ENCODE measurements around the gene GPC1.
"Not testable (repeated sequence)": the region's sequence is repeated elsewhere in the genome, so short reads cannot be mapped to it uniquely, and the experiment has no call there.

GPC1 gene

DNA sequence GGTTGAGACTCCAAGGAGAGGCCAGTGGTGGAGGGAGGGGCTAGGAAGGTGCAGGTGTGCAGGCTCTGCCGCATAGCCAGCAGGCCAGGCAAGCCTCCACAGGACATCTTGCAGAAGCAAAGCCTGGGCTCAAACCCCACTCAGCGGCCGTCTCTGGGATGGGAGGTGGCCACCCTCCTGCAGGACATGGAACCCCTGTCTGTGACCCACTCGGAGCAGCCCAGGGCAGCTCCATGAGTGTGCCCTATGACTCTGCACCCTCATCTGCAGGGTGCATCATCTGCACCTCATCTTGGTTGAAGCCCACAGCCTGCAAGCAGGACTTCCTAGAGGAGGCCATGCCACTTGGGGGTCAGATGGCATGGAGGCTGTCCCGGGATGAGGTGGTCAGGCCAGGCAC lies 46.3 kb downstream of the GPC1 start:
- Histone ChIP-seq H3K4me1 (ENCODE audit: control insufficient read depth, insufficient read depth, low read length) (no peaks in the 10 kb centered on the region), H3K9me3 (ENCODE audit: control insufficient read depth, low read length) (no peaks in the 10 kb centered on the region)
- WGBS, 2 experiments = 91 to 92% methylated on average over 5 of the region's 5 CpGs

DNA sequence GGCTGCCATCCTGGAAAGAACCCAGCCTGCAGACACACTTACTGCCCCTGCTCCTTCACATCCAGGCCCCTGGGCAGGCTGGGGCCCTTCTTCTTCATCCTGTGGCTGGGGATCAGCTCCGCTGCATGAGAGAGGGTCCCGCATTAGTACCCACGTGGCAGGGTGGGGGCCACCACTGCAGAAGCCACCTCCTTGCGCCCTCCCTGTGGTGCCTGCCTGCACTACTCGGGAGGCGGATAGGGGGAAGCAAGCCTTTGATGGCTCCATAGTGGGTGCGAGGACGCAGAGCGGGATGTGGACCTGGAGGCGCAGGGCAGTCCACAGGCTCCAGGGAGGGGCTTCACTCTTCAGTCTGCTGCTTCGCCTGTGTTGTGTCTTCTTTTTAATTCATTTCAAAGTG lies 46.7 kb downstream of the GPC1 start:
- WGBS, 2 experiments = 89 to 91% methylated on average over 11 of the region's 11 CpGs
- Histone ChIP-seq H3K4me3 (ENCODE audit: insufficient read depth, low read depth, low read length) (no peak overlapping the region), H3K9me3 (ENCODE audit: control insufficient read depth, low read length) (no peaks in the 10 kb centered on the region), H3K27me3 (ENCODE audit: control insufficient read depth, insufficient read depth, low read length, poor library complexity, severe bottlenecking) (no peaks in the 10 kb centered on the region), H3K36me3 (ENCODE audit: control insufficient read depth, insufficient read depth, low read length) (no peaks in the 10 kb centered on the region), H3K27ac (ENCODE audit: insufficient read depth, low read depth, low read length, poor library complexity, severe bottlenecking) (no peak overlapping the region), H3K4me1 (ENCODE audit: control insufficient read depth, insufficient read depth, low read length) (no peaks in the 10 kb centered on the region)

More for the DNA sequence above, 46.3 kb downstream of the GPC1 start:
- Histone ChIP-seq H3K27ac (ENCODE audit: insufficient read depth, low read depth, low read length, poor library complexity, severe bottlenecking) (no peak overlapping the region), H3K27me3 (ENCODE audit: control insufficient read depth, insufficient read depth, low read length, poor library complexity, severe bottlenecking) (no peaks in the 10 kb centered on the region), H3K4me3 (ENCODE audit: insufficient read depth, low read depth, low read length) (no peak overlapping the region), H3K36me3 (ENCODE audit: control insufficient read depth, insufficient read depth, low read length) (no peaks in the 10 kb centered on the region)

DNA sequence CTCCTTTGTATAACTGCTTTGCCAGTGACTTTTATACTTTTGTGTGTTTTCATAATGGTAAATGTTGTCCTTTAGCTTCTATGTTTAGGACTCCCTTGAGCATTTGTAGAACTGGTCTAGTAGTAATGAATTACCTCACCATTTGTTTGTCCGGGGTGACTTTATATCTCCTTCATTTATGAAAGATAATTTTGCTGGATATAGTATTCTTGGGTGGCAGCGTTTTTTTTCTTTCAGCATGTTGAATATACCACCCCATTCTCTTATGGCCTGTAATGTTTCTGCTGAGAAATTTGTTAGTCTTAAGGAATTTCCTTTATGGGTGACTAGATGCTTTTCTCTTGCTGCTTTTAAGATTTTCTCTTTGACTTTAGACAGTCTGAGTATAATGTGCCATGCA lies 56.0 kb downstream of the GPC1 start:
- no peaks in the 10 kb centered on the region for H3K27me3 ChIP-seq (ENCODE audit: control insufficient read depth, insufficient read depth, low read length, poor library complexity, severe bottlenecking)
- no peaks in the 10 kb centered on the region for H3K4me1 ChIP-seq (ENCODE audit: control insufficient read depth, insufficient read depth, low read length)
- H3K27ac ChIP-seq (ENCODE audit: insufficient read depth, low read depth, low read length, poor library complexity, severe bottlenecking) = no peak overlapping the region
- WGBS, 2 experiments = 100% methylated on average over 1 of the region's 2 CpGs; no CpG with 5 or more reads in 1 of the 2 experiments
- H3K36me3 ChIP-seq (ENCODE audit: control insufficient read depth, insufficient read depth, low read length) = no peaks in the 10 kb centered on the region
- no peak overlapping the region for H3K4me3 ChIP-seq (ENCODE audit: insufficient read depth, low read depth, low read length)
- H3K9me3 ChIP-seq (ENCODE audit: control insufficient read depth, low read length) = peaks cover 7% of the 10 kb centered on the region

DNA sequence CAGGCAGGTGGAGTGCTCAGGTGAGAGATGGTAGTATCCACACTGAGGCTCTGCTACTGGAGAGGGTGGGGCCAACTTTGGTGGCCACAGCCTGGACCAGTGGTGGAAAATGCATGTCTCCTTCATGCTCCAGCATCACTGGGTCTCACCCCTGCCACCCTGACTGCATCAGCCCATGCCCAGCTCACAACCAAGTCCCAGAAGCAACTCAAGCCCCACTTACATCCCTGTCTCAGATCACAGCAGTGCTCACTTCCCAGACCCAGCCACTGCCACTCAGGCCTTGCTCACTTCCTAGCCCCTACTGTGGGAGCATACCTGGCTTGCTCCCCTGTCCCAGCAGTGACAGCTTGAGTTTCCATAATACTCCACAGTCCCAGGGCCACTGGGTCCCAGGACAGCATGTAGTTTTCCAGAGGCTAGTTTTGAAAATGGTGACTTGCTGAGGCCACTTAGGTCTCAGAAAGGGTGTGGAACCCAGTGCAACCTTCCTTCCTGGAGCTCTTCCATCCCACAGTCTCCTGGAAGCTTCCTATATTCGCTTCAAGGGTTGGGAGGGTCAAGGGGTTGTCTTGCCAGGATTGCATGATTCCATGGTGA lies 58.8 kb downstream of the GPC1 start:
- H3K27me3 ChIP-seq (ENCODE audit: control insufficient read depth, insufficient read depth, low read length, poor library complexity, severe bottlenecking) = no peaks in the 10 kb centered on the region
- H3K4me3 ChIP-seq (ENCODE audit: insufficient read depth, low read depth, low read length) = no peak overlapping the region
- peaks cover 5% of the 10 kb centered on the region for H3K9me3 ChIP-seq (ENCODE audit: control insufficient read depth, low read length)
- no peak overlapping the region for H3K27ac ChIP-seq (ENCODE audit: insufficient read depth, low read depth, low read length, poor library complexity, severe bottlenecking)
- WGBS, 2 experiments = 88 to 100% methylated on average over 1 of the region's 1 CpG
- H3K36me3 ChIP-seq (ENCODE audit: control insufficient read depth, insufficient read depth, low read length) = no peaks in the 10 kb centered on the region
- H3K4me1 ChIP-seq (ENCODE audit: control insufficient read depth, insufficient read depth, low read length) = no peaks in the 10 kb centered on the region

DNA sequence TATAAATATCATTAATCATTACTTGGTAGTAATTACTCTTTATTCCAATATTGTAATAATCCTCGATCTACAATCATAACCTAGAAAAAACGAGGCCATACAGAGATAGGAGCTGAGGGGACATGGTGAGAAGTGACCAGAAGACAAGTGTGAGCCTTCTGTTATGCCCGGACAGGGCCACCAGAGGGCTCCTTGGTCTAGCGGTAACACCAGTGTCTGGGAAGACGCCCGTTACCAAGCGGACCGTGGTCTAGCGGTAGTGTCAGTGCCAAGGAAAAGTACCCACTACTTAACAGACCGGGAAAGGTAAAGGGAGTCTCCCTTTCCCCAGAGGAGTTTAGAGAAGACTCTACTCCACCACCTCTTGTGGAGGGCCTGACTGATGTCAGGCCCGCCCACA lies 59.5 kb downstream of the GPC1 start:
- WGBS, 2 experiments = 59 to 65% methylated on average over 10 of the region's 11 CpGs
- not testable (repeated sequence) for H3K36me3 ChIP-seq (ENCODE audit: control insufficient read depth, insufficient read depth, low read length); H3K27ac ChIP-seq (ENCODE audit: insufficient read depth, low read depth, low read length, poor library complexity, severe bottlenecking); H3K9me3 ChIP-seq (ENCODE audit: control insufficient read depth, low read length); H3K4me3 ChIP-seq (ENCODE audit: insufficient read depth, low read depth, low read length); H3K27me3 ChIP-seq (ENCODE audit: control insufficient read depth, insufficient read depth, low read length, poor library complexity, severe bottlenecking); H3K4me1 ChIP-seq (ENCODE audit: control insufficient read depth, insufficient read depth, low read length)

DNA sequence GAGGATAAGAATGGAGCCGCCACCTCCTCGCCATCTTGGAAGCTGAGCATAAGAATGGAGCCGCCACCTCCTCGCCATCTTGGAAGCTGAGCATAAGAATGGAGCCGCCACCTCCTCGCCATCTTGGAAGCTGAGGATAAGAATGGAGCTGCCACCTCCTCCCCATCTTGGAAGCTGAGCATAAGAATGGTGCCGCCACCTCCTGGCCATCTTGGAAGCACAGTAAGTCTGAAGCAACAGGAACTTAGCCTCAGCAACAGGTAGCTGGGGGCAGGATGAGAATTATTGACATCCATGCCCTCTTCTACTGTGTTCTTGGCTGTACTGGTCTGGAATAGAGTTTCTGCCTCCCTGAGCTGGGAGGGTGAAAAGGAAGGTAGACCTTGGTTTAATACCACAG lies 61.6 kb downstream of the GPC1 start:
- H3K27ac ChIP-seq (ENCODE audit: insufficient read depth, low read depth, low read length, poor library complexity, severe bottlenecking); H3K4me1 ChIP-seq (ENCODE audit: control insufficient read depth, insufficient read depth, low read length); H3K9me3 ChIP-seq (ENCODE audit: control insufficient read depth, low read length); H3K27me3 ChIP-seq (ENCODE audit: control insufficient read depth, insufficient read depth, low read length, poor library complexity, severe bottlenecking); H3K4me3 ChIP-seq (ENCODE audit: insufficient read depth, low read depth, low read length); H3K36me3 ChIP-seq (ENCODE audit: control insufficient read depth, insufficient read depth, low read length): not testable (repeated sequence)
- WGBS, 2 experiments = 86 to 87% methylated on average over 7 of the region's 7 CpGs

DNA sequence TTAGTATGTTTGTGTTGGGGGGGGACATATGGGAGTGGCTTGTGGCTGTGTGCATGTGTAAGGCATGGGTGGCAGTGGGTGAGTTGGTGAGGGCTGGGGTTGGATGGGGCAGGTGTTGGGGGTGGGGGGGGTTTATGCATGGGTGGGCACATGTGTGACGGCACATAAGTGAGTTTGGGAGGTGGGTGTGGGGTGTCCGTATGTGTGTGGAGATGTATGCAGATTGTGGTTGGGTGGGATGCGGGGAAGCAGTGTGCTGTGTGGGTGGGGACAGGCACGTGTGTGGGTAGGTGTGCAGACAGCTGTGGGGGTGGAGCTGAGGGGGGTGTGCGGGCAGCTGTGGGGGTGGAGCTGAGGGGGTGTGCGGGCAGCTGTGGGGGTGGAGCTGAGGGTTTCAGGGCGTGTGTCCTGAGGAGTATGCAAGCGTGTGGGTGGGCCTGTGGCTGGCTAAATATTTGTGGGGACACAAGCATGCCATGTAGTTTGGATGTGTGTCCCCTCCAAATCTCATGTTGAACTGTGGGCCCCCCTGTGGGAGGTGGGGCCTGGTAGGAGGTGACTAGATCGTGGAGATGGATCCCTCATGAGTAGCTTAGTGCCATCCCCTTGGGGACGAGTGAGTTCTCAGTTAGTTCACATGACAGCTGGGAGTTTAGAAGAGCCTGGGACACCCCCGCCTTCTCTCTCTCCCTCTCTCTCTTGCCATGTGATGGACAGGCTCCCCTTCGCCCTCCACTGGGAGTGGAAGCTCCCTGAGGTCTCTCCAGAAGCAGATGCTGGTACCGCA lies 62.9 kb downstream of the GPC1 start:
- Histone ChIP-seq H3K4me3 (ENCODE audit: insufficient read depth, low read depth, low read length) (no peak overlapping the region), H3K27me3 (ENCODE audit: control insufficient read depth, insufficient read depth, low read length, poor library complexity, severe bottlenecking) (no peaks in the 10 kb centered on the region), H3K27ac (ENCODE audit: insufficient read depth, low read depth, low read length, poor library complexity, severe bottlenecking) (no peak overlapping the region), H3K9me3 (ENCODE audit: control insufficient read depth, low read length) (no peaks in the 10 kb centered on the region), H3K36me3 (ENCODE audit: control insufficient read depth, insufficient read depth, low read length) (no peaks in the 10 kb centered on the region), H3K4me1 (ENCODE audit: control insufficient read depth, insufficient read depth, low read length) (no peaks in the 10 kb centered on the region)
- 84 to 88% methylated on average over 13 of the region's 13 CpGs for WGBS, 2 experiments

DNA sequence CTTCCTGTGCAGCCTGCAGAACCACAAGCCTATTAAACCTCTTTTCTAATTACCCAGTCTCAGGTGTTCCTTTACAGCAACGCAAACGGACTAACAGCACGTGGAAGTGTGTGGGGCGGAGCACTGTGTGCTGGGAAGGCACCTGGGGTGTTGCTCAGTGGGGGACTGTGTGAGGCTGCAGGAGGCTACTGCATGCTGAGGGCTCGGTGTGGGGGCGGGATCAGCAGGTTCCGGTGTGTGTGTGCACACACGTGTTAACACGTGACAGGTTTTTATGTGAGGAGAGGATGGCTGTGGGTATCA lies 63.4 kb downstream of the GPC1 start:
- Histone ChIP-seq H3K9me3 (ENCODE audit: control insufficient read depth, low read length) (no peaks in the 10 kb centered on the region), H3K36me3 (ENCODE audit: control insufficient read depth, insufficient read depth, low read length) (no peaks in the 10 kb centered on the region), H3K4me1 (ENCODE audit: control insufficient read depth, insufficient read depth, low read length) (no peaks in the 10 kb centered on the region), H3K27me3 (ENCODE audit: control insufficient read depth, insufficient read depth, low read length, poor library complexity, severe bottlenecking) (no peaks in the 10 kb centered on the region), H3K27ac (ENCODE audit: insufficient read depth, low read depth, low read length, poor library complexity, severe bottlenecking) (no peak overlapping the region), H3K4me3 (ENCODE audit: insufficient read depth, low read depth, low read length) (no peak overlapping the region)
- 93 to 96% methylated on average over 9 of the region's 9 CpGs for WGBS, 2 experiments

DNA sequence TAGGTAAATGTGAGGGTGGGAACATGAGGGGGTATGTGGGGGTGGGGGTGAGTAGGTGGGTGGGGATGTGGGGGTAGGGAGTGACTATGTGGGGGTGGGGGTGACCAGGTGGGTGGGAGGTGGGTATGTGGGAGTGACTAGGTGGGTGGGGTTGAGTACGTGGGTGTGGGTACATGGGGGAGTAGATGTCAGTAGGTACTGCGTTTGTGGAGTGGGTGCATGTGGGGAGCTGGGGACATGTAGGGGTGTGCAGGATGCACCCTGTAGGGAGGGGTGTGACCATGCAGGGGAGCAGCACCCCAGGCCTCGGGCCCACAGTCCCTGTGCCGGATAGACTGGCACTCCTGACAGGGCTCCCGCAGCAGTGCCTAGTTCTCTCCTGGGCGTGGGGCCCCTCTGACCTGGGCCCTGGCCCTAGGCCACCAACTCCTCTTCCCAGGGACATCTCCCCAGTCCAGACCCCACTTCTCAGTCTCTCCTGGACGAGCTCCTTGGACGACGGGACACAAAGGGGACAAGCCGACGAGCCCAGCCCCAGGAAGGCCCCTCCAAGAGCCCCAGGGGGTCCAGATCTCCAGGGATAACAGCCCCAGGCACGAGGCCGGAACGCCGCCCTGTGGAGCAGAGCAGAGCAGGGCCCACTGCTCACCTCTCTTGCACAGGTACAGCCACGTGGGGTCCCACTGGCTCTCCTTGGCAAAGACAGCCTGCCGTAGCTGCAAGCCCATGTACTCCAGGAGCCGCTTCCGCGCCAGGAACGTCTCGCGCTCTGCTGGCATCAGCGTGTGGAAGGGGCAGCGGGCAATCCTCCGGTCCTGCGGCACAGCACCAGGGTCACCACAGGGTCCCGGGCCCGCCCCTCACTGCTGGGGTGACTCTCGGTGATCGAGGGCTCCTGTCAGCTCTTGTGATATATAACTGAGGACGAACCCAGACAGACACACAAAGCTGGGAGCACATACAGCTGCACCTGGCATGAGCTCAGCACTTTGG lies 64.1 kb downstream of the GPC1 start:
- Histone ChIP-seq H3K27me3 (ENCODE audit: control insufficient read depth, insufficient read depth, low read length, poor library complexity, severe bottlenecking) (no peaks in the 10 kb centered on the region), H3K4me3 (ENCODE audit: insufficient read depth, low read depth, low read length) (no peak overlapping the region), H3K36me3 (ENCODE audit: control insufficient read depth, insufficient read depth, low read length) (no peaks in the 10 kb centered on the region), H3K27ac (ENCODE audit: insufficient read depth, low read depth, low read length, poor library complexity, severe bottlenecking) (no peak overlapping the region), H3K4me1 (ENCODE audit: control insufficient read depth, insufficient read depth, low read length) (no peaks in the 10 kb centered on the region), H3K9me3 (ENCODE audit: control insufficient read depth, low read length) (no peaks in the 10 kb centered on the region)
- 91% methylated on average over 32 of the region's 32 CpGs for WGBS, 2 experiments
